SIG-M5 treated with dmso at 0.1 percent for 504 hours (cell line): Measurements from ENCODE around the gene ZKSCAN3.
"Not testable (repeated sequence)": the region's sequence is repeated elsewhere in the genome, so short reads cannot be mapped to it uniquely, and the experiment has no call there.

Experiments
- DNase-seq: peaks from one replicate; lab custom pipeline; 2025; ENCODE audit not compliant: unreplicated experiment; lab: John Stamatoyannopoulos, UW

The ZKSCAN3 gene

GRCh38 chr6:28349892-28350737 is at the start of gene ZKSCAN3:
Gene ZKSCAN3 (plus strand): TSS chr6:28349947. CDS start chr6:28359587, 9,640 bp downstream.
- peak; percentile 78 for DNase-seq

- DNase-seq, result no peak
Observed at GRCh38 chr6:28303570-28303969, 46.2 kb upstream of the ZKSCAN3 start.

GRCh38 chr6:28306363-28306762 is 43.4 kb upstream of the ZKSCAN3 start:
- not testable (repeated sequence) for DNase-seq

- DNase-seq, result no peak
Observed at GRCh38 chr6:28311139-28311823, 38.5 kb upstream of the ZKSCAN3 start.

GRCh38 chr6:28312939-28313338 is 36.8 kb upstream of the ZKSCAN3 start:
- no peak for DNase-seq

GRCh38 chr6:28315628-28316027 is 34.1 kb upstream of the ZKSCAN3 start:
- no peak for DNase-seq

GRCh38 chr6:28317866-28318265 is 31.9 kb upstream of the ZKSCAN3 start:
- not testable (repeated sequence) for DNase-seq

- no peak for DNase-seq
Observed at GRCh38 chr6:28322661-28323060, 27.1 kb upstream of the ZKSCAN3 start.

- no peak for DNase-seq
Observed at GRCh38 chr6:28323813-28324424, 25.8 kb upstream of the ZKSCAN3 start.

GRCh38 chr6:28326371-28326948 is 23.3 kb upstream of the ZKSCAN3 start:
- no peak for DNase-seq

GRCh38 chr6:28330041-28330440 is 19.7 kb upstream of the ZKSCAN3 start:
- no peak for DNase-seq

- no peak for DNase-seq
Observed at GRCh38 chr6:28333047-28333446, 16.7 kb upstream of the ZKSCAN3 start.

- no peak for DNase-seq
Observed at GRCh38 chr6:28333599-28334018, 16.1 kb upstream of the ZKSCAN3 start.

GRCh38 chr6:28334286-28335039 is 15.3 kb upstream of the ZKSCAN3 start:
- DNase-seq, result no peak

GRCh38 chr6:28335040-28335563 is 14.6 kb upstream of the ZKSCAN3 start:
- no peak for DNase-seq

GRCh38 chr6:28335564-28336283 is 14.0 kb upstream of the ZKSCAN3 start, which contains the start of gene ZSCAN31:
Gene ZSCAN31 (minus strand): TSS chr6:28336148. CDS start chr6:28329683, 6,465 bp downstream.
- peak; percentile 89 for DNase-seq

GRCh38 chr6:28336284-28337120 is 13.2 kb upstream of the ZKSCAN3 start:
- peak; percentile 64 for DNase-seq

- DNase-seq, result peak; percentile 15
Observed at GRCh38 chr6:28337121-28337520, 12.6 kb upstream of the ZKSCAN3 start.
